A549 (cell line): Measurements from ENCODE around the gene FOXO6. TPM values are rescaled to one million over a fixed set of nuclear protein-coding genes. Genes with fewer than 3 reads are reported as not detected.
A peak's percentile ranks its signal among the peaks of the same experiment; 100 is the strongest.

Experiments used
- ATAC-seq, 2 experiments: fragments of 200-7000 bp in 1 of 2; fragments of >200 bp in 1 of 2; cut with Nextera tagmentation in 1 of 2; cut with Tn5 transposase in 1 of 2; 3 replicates each; pipeline versions ENCODE4 v1.8.0 to v1.9.1; 2018 to 2020; ENCODE audit warnings: mild to moderate bottlenecking in 1 of 2, moderate library complexity in 1 of 2
- CTCF ChIA-PET: fragments of 300-600 bp; sonication (Branson Sonifier 250); formaldehyde crosslinking; extraction: SDS; loops from one replicate; lab custom pipeline; 2021; ENCODE audit warnings: antibody characterized with exemption, inconsistent platforms; lab: Yijun Ruan, JAX
- POLR2A ChIA-PET: fragments of 350-600 bp; formaldehyde crosslinking; extraction: SDS; loops from one replicate; lab custom pipeline; 2021; ENCODE audit warnings: antibody characterized with exemption, inconsistent platforms; lab: Yijun Ruan, JAX
- DNase-seq, 2 experiments: peaks; one replicate each; pipeline versions ENCODE4 v3.0.0 to v3.0.0-alpha.2; 2011 to 2016; ENCODE audit warnings: low read depth in 1 of 2, low spot score in 1 of 2
- FAIRE-seq: peaks from 2 replicates; lab custom pipeline; 2011; peaks lifted over from hg19 to GRCh38; lab: Jason Lieb, UNC
- H3K27ac ChIP-seq, 2 experiments: fragments of >200 bp; sonication (Bioruptor Twin); formaldehyde crosslinking; 3 replicates each; pipeline ENCODE4 v1.5.1; 2016 to 2017
- H3K4me1 ChIP-seq: fragments of >200 bp; sonication (Bioruptor Twin); formaldehyde crosslinking; 3 replicates; pipeline ENCODE4 v1.6.1; 2016
- H3K4me2 ChIP-seq: fragments of >200 bp; sonication (Bioruptor Twin); formaldehyde crosslinking; 3 replicates; pipeline ENCODE4 v1.6.1; 2016
- H3K4me3 ChIP-seq: fragments of >200 bp; sonication (Bioruptor Twin); formaldehyde crosslinking; 3 replicates; pipeline ENCODE4 v1.5.1; 2016
- H3K9me3 ChIP-seq: fragments of >200 bp; sonication (Bioruptor Twin); formaldehyde crosslinking; 3 replicates; pipeline ENCODE4 v1.6.1; 2016
- CBX2 ChIP-seq: fragments of 200-600 bp; sonication (generic); IDR thresholded peaks from 2 replicates; pipeline ENCODE4 v1.6.1; 2016; ENCODE audit warnings: low read depth, mild to moderate bottlenecking, borderline replicate concordance
- CBX8 ChIP-seq: fragments of 200-600 bp; sonication (generic); IDR thresholded peaks from 2 replicates; pipeline ENCODE4 v1.6.1; 2016
- CEBPB ChIP-seq, 2 experiments: fragments of >200 bp in 1 of 2; sonication (Bioruptor Twin) in 1 of 2; formaldehyde crosslinking in 1 of 2; IDR thresholded peaks; 2 replicates each; pipeline ENCODE4 v1.6.1; 2012 to 2016
- HEYL ChIP-seq: fragments of 250-450 bp; sonication (Bioruptor Pico); IDR thresholded peaks from 2 replicates; pipeline ENCODE4 v1.8.0; 2021; ENCODE audit warnings: mild to moderate bottlenecking, moderate library complexity
- HOXB13 ChIP-seq: fragments of 250-450 bp; sonication (Bioruptor Pico); IDR thresholded peaks from 2 replicates; pipeline ENCODE4 v1.5.0; 2020; ENCODE audit warnings: low read depth, mild to moderate bottlenecking, moderate library complexity
- JUNB ChIP-seq: fragments of >200 bp; sonication (Bioruptor Twin); formaldehyde crosslinking; IDR thresholded peaks from 2 replicates; pipeline ENCODE4 v1.6.1; 2016
- KDM1A ChIP-seq: fragments of 200-600 bp; sonication (generic); IDR thresholded peaks from 2 replicates; pipeline ENCODE4 v1.6.1; 2016; ENCODE audit warnings: low read depth, mild to moderate bottlenecking
- KDM5A ChIP-seq: fragments of 200-600 bp; sonication (generic); IDR thresholded peaks from 2 replicates; pipeline ENCODE4 v1.6.1; 2016; ENCODE audit warnings: antibody characterized with exemption, mild to moderate bottlenecking
- MAFK ChIP-seq: fragments of 450-650 bp; IDR thresholded peaks from 2 replicates; pipeline ENCODE4 v1.6.1; 2014; ENCODE audit not compliant: partially characterized antibody
- MYC ChIP-seq: IDR thresholded peaks from 2 replicates; pipeline ENCODE4 v1.6.1; 2012; ENCODE audit warnings: mild to moderate bottlenecking, inconsistent platforms, low read length, improper control_type of control experiment, borderline replicate concordance
- POLR2A ChIP-seq: IDR thresholded peaks from 2 replicates; pipeline ENCODE4 v1.6.1; 2012; ENCODE audit warnings: mild to moderate bottlenecking, low read length
- RAD21 ChIP-seq, 2 experiments: fragments of >200 bp in 1 of 2; sonication (Bioruptor Twin) in 1 of 2; formaldehyde crosslinking in 1 of 2; IDR thresholded peaks in 1 of 2; conservative IDR thresholded peaks in 1 of 2; 2 replicates in 1 of 2; 3 replicates in 1 of 2; pipeline ENCODE4 v1.6.1; 2012 to 2018; ENCODE audit warnings: inconsistent platforms in 1 of 2
- RFX5 ChIP-seq: fragments of 450-650 bp; IDR thresholded peaks from 2 replicates; pipeline ENCODE4 v1.7.1; 2014; ENCODE audit warnings: antibody characterized with exemption, mild to moderate bottlenecking, moderate library complexity
- RNF2 ChIP-seq: fragments of 200-600 bp; sonication (generic); IDR thresholded peaks from 2 replicates; pipeline ENCODE4 v1.6.1; 2016; ENCODE audit warnings: low read depth, mild to moderate bottlenecking, antibody characterized with exemption, moderate library complexity, borderline replicate concordance
- ZC3H11A ChIP-seq: fragments of 450-650 bp; IDR thresholded peaks from 2 replicates; pipeline ENCODE4 v1.6.1; 2014; ENCODE audit warnings: antibody characterized with exemption, mild to moderate bottlenecking
- WGBS: methylation state at CpG from one replicate; pipeline ENCODE4 v1.1.6; 2017; ENCODE audit errors: missing lambda C conversion rate; 5-methylcytosine and 5-hydroxymethylcytosine counted together
- polyA plus RNA-seq, 4 experiments: library from polyadenylated mRNA; depleted of rRNA in 3 of 4; stranded (reverse); fragments of >200 nt; fragmentation: RNase III in 1 of 4; extraction: RNeasy Plus Mini Kit Qiagen cat#74134 plus additional on column Dnase treatment in 1 of 4; gene quantifications; 2 replicates in 3 of 4; 3 replicates in 1 of 4; pipeline ENCODE4 v1.2.3, GENCODE V29; 2011 to 2017
- TF ChIP-seq, protein P1 (sequence below): fragments of >200 bp; sonication (Bioruptor Twin); formaldehyde crosslinking; IDR thresholded peaks from 2 replicates; pipeline ENCODE4 v1.6.1; 2016
- TF ChIP-seq, protein P2 (sequence below): fragments of 200-600 bp; sonication (generic); IDR thresholded peaks from 2 replicates; pipeline ENCODE4 v1.6.1; 2016; ENCODE audit warnings: antibody characterized with exemption, mild to moderate bottlenecking, moderate library complexity

The FOXO6 gene
- polyA plus RNA-seq, 2 of the 4 experiments (the other 2 are of a cell fraction): 0.10 to 0.25 TPM

DNA sequence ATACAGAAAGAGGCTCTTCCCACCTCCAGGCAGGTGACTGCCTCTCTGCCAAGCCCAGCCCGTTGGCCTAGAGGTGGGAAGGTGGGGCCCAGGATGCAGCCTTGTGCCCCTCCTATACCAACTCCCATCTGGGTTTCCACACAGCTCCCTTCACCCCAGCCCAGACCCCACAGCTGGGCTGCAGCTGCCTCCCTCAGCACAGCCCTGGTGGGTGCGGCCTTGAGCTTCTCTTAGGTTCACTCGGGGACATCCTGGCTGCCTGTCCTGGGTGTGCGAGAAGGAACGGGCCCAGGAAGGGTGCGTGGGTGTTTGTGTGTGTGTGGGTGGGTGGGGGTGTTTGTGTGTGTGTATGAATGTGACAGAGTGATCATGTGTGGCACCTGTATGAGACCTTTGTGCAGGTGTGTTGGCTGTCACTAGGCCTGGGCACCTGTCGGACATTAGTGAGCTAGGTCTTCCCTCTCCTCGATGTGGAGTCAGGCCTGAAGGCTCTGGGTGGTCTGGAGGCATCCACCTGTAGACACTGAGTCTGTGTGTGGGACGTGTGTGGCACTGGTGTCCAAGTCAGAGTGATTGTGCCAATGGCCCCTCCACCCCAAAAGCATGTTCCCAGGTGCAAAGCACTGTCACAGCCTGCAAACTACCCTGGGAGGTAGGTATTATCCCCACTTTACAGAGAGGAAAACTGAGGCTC, 30.7 kb downstream of the FOXO6 start:
- H3K4me3 ChIP-seq: no peak overlapping the region
- H3K4me2 ChIP-seq: no peak overlapping the region
- CTCF ChIA-PET: no interaction called here
- DNase-seq (no peak), ATAC-seq (no peak), FAIRE-seq (no peak)
- POLR2A ChIA-PET: no interaction called here
- TF ChIP-seq CBX8: no peak
- TF ChIP-seq, protein P1, sequence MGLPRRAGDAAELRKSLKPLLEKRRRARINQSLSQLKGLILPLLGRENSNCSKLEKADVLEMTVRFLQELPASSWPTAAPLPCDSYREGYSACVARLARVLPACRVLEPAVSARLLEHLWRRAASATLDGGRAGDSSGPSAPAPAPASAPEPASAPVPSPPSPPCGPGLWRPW: no peak
- no peak for TF ChIP-seq KDM1A
- TF ChIP-seq HEYL (CRISPR knock-in tag): no peak
- no peak for TF ChIP-seq HOXB13 (CRISPR knock-in tag)
- TF ChIP-seq CEBPB (IDR thresholded peaks at IDR 0.05): no peak
- TF ChIP-seq CBX2: no peak
- no peaks in the 10 kb centered on the region for H3K9me3 ChIP-seq
- no peaks in the 10 kb centered on the region for H3K4me1 ChIP-seq
- H3K27ac ChIP-seq: no peak overlapping the region
- 21% methylated on average over 3 of the region's 9 CpGs for WGBS

DNA sequence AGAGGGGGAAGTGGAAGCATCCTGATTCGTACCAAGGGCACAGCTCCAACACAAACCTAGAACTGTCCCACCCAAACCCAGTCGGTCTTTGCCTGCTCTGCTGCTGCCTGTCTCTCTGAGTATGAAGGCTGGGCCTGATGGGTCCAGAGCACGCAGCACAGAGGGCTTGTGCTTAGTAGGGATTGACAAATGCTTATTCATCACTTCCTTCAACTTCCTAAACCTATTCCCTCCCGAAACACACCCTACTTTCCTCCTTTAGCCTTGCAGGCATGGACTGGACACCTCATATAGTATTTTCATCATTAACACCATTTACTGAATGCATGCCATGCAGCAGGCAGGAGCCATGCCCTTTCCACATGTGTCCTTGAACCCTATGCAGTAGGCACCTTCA, 31.3 kb downstream of the FOXO6 start:
- 70% methylated on average over 4 of the region's 4 CpGs for WGBS
- Histone ChIP-seq H3K4me2 (no peak overlapping the region), H3K4me1 (no peaks in the 10 kb centered on the region), H3K9me3 (no peaks in the 10 kb centered on the region), H3K4me3 (no peak overlapping the region), H3K27ac (no peak overlapping the region)
- no peak for ATAC-seq
- POLR2A ChIA-PET: no interaction called here
- no peak for TF ChIP-seq KDM5A
- peak; percentile 18 for TF ChIP-seq MAFK
- no peak for DNase-seq
- CTCF ChIA-PET: no interaction called here
- FAIRE-seq: no peak

DNA sequence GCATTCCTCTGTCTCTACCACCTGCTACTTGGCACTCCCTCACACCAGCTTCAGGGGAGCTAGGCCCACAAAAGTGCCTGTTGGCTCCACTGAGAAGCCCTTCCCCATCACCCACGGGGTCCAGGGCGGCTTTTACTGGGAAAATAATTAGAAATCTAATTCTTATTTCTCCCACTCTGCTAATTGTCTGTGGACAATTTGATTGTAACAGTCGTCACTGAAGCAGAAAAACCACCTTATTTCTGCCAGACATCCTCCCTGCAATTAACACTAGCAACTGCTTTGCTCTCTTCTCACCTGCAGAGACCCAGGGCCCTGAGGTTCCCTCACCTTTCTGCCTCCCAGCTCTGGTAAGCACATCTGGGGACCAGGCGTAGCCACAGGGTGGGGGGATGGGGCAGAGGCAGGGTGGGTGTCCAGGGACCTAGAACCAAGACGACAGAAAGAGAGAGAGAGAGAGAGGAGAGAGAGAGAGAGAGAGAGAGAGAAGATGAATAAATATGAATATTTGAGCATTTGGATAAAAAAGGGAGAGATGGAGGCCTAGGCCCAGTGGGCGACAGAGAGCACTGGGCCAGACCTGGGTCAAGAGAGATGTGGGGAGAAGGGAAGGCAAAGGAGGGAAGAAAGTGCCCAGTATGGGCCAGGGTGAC, 32.6 kb downstream of the FOXO6 start:
- Histone ChIP-seq H3K9me3 (no peaks in the 10 kb centered on the region), H3K4me3 (no peak overlapping the region), H3K4me1 (no peaks in the 10 kb centered on the region), H3K27ac (no peak overlapping the region), H3K4me2 (no peak overlapping the region)
- POLR2A ChIA-PET: no interaction called here
- ATAC-seq: no peak
- TF ChIP-seq RAD21 (conservative IDR thresholded peaks at IDR 0.05 in 1 of 2, IDR thresholded peaks at IDR 0.05 in 1 of 2): no peak
- no peak for TF ChIP-seq POLR2A
- no peak for TF ChIP-seq RFX5
- TF ChIP-seq ZC3H11A: no peak
- TF ChIP-seq, protein P2, sequence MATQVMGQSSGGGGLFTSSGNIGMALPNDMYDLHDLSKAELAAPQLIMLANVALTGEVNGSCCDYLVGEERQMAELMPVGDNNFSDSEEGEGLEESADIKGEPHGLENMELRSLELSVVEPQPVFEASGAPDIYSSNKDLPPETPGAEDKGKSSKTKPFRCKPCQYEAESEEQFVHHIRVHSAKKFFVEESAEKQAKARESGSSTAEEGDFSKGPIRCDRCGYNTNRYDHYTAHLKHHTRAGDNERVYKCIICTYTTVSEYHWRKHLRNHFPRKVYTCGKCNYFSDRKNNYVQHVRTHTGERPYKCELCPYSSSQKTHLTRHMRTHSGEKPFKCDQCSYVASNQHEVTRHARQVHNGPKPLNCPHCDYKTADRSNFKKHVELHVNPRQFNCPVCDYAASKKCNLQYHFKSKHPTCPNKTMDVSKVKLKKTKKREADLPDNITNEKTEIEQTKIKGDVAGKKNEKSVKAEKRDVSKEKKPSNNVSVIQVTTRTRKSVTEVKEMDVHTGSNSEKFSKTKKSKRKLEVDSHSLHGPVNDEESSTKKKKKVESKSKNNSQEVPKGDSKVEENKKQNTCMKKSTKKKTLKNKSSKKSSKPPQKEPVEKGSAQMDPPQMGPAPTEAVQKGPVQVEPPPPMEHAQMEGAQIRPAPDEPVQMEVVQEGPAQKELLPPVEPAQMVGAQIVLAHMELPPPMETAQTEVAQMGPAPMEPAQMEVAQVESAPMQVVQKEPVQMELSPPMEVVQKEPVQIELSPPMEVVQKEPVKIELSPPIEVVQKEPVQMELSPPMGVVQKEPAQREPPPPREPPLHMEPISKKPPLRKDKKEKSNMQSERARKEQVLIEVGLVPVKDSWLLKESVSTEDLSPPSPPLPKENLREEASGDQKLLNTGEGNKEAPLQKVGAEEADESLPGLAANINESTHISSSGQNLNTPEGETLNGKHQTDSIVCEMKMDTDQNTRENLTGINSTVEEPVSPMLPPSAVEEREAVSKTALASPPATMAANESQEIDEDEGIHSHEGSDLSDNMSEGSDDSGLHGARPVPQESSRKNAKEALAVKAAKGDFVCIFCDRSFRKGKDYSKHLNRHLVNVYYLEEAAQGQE: no peak
- no peak for FAIRE-seq
- WGBS: 63% methylated on average over 4 of the region's 6 CpGs
- CTCF ChIA-PET: interaction anchor here (0.9 kb wide), 1 partner anchor 23 kb away, joined by 3 read pairs; no protein-coding TSS in a partner anchor
- no peak for DNase-seq

DNA sequence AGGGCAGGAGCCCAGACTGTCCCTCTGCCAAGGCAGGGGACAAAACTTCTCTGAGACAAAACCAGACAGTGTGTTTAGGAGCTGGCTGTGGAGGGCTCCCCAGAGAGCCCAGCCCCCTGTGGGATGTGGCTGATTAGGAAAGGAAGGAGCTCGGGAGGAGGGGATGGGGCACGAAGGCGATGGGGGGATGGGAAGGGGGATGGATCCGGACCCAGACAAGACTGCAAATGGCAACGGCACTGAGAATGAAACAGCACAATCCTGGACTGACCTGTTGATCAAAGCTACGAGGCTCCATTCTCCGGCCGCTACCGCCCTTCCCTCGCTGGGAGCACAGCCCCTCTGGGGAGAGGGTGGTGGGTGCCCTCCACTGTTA, 33.1 kb downstream of the FOXO6 start:
- TF ChIP-seq RNF2 (no peak), JUNB (no peak), MYC (no peak)
- Histone ChIP-seq H3K4me1 (no peaks in the 10 kb centered on the region), H3K27ac (no peak overlapping the region), H3K9me3 (no peaks in the 10 kb centered on the region), H3K4me2 (no peak overlapping the region), H3K4me3 (no peak overlapping the region)
- ChIA-PET POLR2A (interaction anchor here (1.0 kb wide), 1 partner anchor 12 kb away, joined by 3 read pairs; no protein-coding TSS in a partner anchor), CTCF (interaction anchor here (0.8 to 6.0 kb wide), 3 partner anchors 16 to 38 kb away, joined by 3 to 31 read pairs (median 6); no protein-coding TSS in a partner anchor)
- no peak for FAIRE-seq
- no peak for ATAC-seq
- WGBS: 84% methylated on average over 8 of the region's 10 CpGs
- DNase-seq: no peak
